ELR (cell line): ENCODE measurements around the gene RSPO3.
"Not testable (repeated sequence)": the region's sequence is repeated elsewhere in the genome, so short reads cannot be mapped to it uniquely, and the experiment has no call there.

Source experiments
- DNase-seq: peaks from one replicate; pipeline ENCODE4 v3.0.0-alpha.2; 2015; ENCODE audit warnings: low read depth

RSPO3 gene

GRCh38 chr6:127118298-127119101 lies at the start of gene RSPO3:
RSPO3 (plus strand) TSS chr6:127118671; CDS start chr6:127119193, 522 bp downstream.
- DNase-seq, result peak; percentile 47

GRCh38 chr6:127069659-127070279 lies 48.7 kb upstream of the RSPO3 start:
- DNase-seq, result peak; percentile 67

GRCh38 chr6:127073222-127073621 lies 45.2 kb upstream of the RSPO3 start:
- DNase-seq, result peak; percentile 15

GRCh38 chr6:127076466-127076865 lies 42.0 kb upstream of the RSPO3 start:
- no peak for DNase-seq

GRCh38 chr6:127077886-127078285 lies 40.6 kb upstream of the RSPO3 start:
- no peak for DNase-seq

GRCh38 chr6:127078669-127079068 lies 39.8 kb upstream of the RSPO3 start:
- no peak for DNase-seq

- DNase-seq, result no peak
These were observed 38.8 kb upstream of the RSPO3 start for GRCh38 chr6:127079681-127080080.

- no peak for DNase-seq
These were observed 38.4 kb upstream of the RSPO3 start for GRCh38 chr6:127080081-127080480.

- no peak for DNase-seq
These were observed 35.1 kb upstream of the RSPO3 start for GRCh38 chr6:127083231-127083962.

- no peak for DNase-seq
These were observed 34.5 kb upstream of the RSPO3 start for GRCh38 chr6:127083963-127084310.

- DNase-seq, result no peak
These were observed 33.3 kb upstream of the RSPO3 start for GRCh38 chr6:127085181-127085580.

- DNase-seq, result no peak
These were observed 28.4 kb upstream of the RSPO3 start for GRCh38 chr6:127090051-127090450.

- DNase-seq, result peak; percentile 20
These were observed 26.0 kb upstream of the RSPO3 start for GRCh38 chr6:127092466-127092865.

GRCh38 chr6:127094791-127095190 lies 23.7 kb upstream of the RSPO3 start:
- no peak for DNase-seq

GRCh38 chr6:127096167-127096566 lies 22.3 kb upstream of the RSPO3 start:
- no peak for DNase-seq

- not testable (repeated sequence) for DNase-seq
These were observed 21.0 kb upstream of the RSPO3 start for GRCh38 chr6:127097442-127097841.

- DNase-seq, result peak; percentile 51
These were observed 17.8 kb upstream of the RSPO3 start for GRCh38 chr6:127100510-127101140.

- peak; percentile 89 for DNase-seq
These were observed 16.2 kb upstream of the RSPO3 start for GRCh38 chr6:127102299-127102698.

- DNase-seq, result no peak
These were observed 15.6 kb upstream of the RSPO3 start for GRCh38 chr6:127102859-127103258.

GRCh38 chr6:127103482-127103881 lies 15.0 kb upstream of the RSPO3 start:
- peak; percentile 35 for DNase-seq

- no peak for DNase-seq
These were observed 10.6 kb upstream of the RSPO3 start for GRCh38 chr6:127107916-127108315.

GRCh38 chr6:127110712-127111111 lies 7.8 kb upstream of the RSPO3 start:
- DNase-seq, result no peak

GRCh38 chr6:127111526-127111925 lies 6.9 kb upstream of the RSPO3 start:
- DNase-seq, result no peak
